NCI-H187 (cell line): Measurements from ENCODE around the gene HSD3B7.
"Not testable (repeated sequence)": the region's sequence is repeated elsewhere in the genome, so short reads cannot be mapped to it uniquely, and the experiment has no call there.

ENCODE experiments used
- DNase-seq, 2 experiments: peaks; one replicate each; lab custom pipeline; 2025; lab: John Stamatoyannopoulos, UW

The HSD3B7 gene

GRCh38 chr16:31001507-31002249, 16.7 kb downstream of the HSD3B7 start:
- no peak for DNase-seq

- DNase-seq = no peak
Measured at GRCh38 chr16:31002250-31002700, 17.3 kb downstream of the HSD3B7 start.

- DNase-seq = no peak
Measured at GRCh38 chr16:31002862-31003341, 17.9 kb downstream of the HSD3B7 start.

GRCh38 chr16:31003744-31004143, 18.7 kb downstream of the HSD3B7 start:
- no peak for DNase-seq

- DNase-seq = no peak
Measured at GRCh38 chr16:31004658-31005057, 19.7 kb downstream of the HSD3B7 start.

- no peak for DNase-seq
Measured at GRCh38 chr16:31005350-31006085, 20.5 kb downstream of the HSD3B7 start.

GRCh38 chr16:31006086-31006385, 21.0 kb downstream of the HSD3B7 start:
- no peak for DNase-seq

GRCh38 chr16:31006589-31006988, 21.6 kb downstream of the HSD3B7 start:
- DNase-seq = no peak

GRCh38 chr16:31007684-31008083, 22.7 kb downstream of the HSD3B7 start:
- no peak for DNase-seq

GRCh38 chr16:31008149-31008548, 23.1 kb downstream of the HSD3B7 start:
- no peak for DNase-seq

- DNase-seq = no peak
Measured at GRCh38 chr16:31008551-31008950, 23.5 kb downstream of the HSD3B7 start.

GRCh38 chr16:31009120-31009519, 24.1 kb downstream of the HSD3B7 start:
- DNase-seq = no peak

- no peak for DNase-seq
Measured at GRCh38 chr16:31009894-31010584, 25.0 kb downstream of the HSD3B7 start.

GRCh38 chr16:31010585-31011325, 25.7 kb downstream of the HSD3B7 start, which contains the start of gene STX1B:
Gene STX1B, minus strand, starts transcription at chr16:31010638. Its CDS starts 242 bp downstream, at chr16:31010396.
- DNase-seq = no peak

GRCh38 chr16:31011815-31012214, 26.8 kb downstream of the HSD3B7 start:
- not testable (repeated sequence) for DNase-seq

GRCh38 chr16:31013292-31013691, 28.3 kb downstream of the HSD3B7 start:
- DNase-seq = not testable (repeated sequence)

- DNase-seq = no peak
Measured at GRCh38 chr16:31016018-31016417, 31.0 kb downstream of the HSD3B7 start.

- DNase-seq = not testable (repeated sequence)
Measured at GRCh38 chr16:31017756-31018155, 32.7 kb downstream of the HSD3B7 start.

- no peak for DNase-seq
Measured at GRCh38 chr16:31020536-31020935, 35.5 kb downstream of the HSD3B7 start.

GRCh38 chr16:31022544-31023251, 37.7 kb downstream of the HSD3B7 start:
- no peak for DNase-seq

- DNase-seq = no peak
Measured at GRCh38 chr16:31023252-31023602, 38.2 kb downstream of the HSD3B7 start.
